Astrocyte (in vitro differentiated cells and primary cell): ENCODE data around the gene MECP2. TPM values are rescaled to one million over a fixed set of nuclear protein-coding genes. Genes with fewer than 3 reads are reported as not detected.

Source experiments
- DNase-seq: peaks from one replicate; pipeline ENCODE4 v3.0.0-alpha.2; 2010; ENCODE audit warnings: low read depth
- FAIRE-seq: peaks from 2 replicates; lab custom pipeline; 2011; peaks lifted over from hg19 to GRCh38; lab: Jason Lieb, UNC
- H2AFZ ChIP-seq: 2 replicates; pipeline ENCODE4 v1.6.0; 2012; ENCODE audit warnings: low read depth, low read length, inconsistent platforms
- H3K27ac ChIP-seq: 2 replicates; pipeline ENCODE4 v1.5.1; 2011; ENCODE audit warnings: low read depth, low read length, inconsistent platforms
- H3K27me3 ChIP-seq: 2 replicates; pipeline ENCODE4 v1.6.0; 2011; ENCODE audit warnings: low read length, inconsistent platforms; ENCODE audit not compliant: insufficient read depth
- H3K36me3 ChIP-seq: 2 replicates; pipeline ENCODE4 v1.5.1; 2011; ENCODE audit warnings: low read length, inconsistent platforms; ENCODE audit not compliant: insufficient read depth
- H3K4me1 ChIP-seq: 2 replicates; pipeline ENCODE4 v1.5.1; 2011; ENCODE audit warnings: low read length, inconsistent platforms; ENCODE audit not compliant: insufficient read depth
- H3K4me2 ChIP-seq: 2 replicates; pipeline ENCODE4 v1.6.0; 2012; ENCODE audit warnings: low read length, inconsistent platforms
- H3K4me3 ChIP-seq: 2 replicates; pipeline ENCODE4 v1.5.1; 2011; ENCODE audit warnings: low read depth, mild to moderate bottlenecking, low read length, inconsistent platforms; ENCODE audit not compliant: insufficient read depth
- H3K79me2 ChIP-seq: 2 replicates; pipeline ENCODE4 v1.6.0; 2012; ENCODE audit warnings: mild to moderate bottlenecking, low read length, inconsistent platforms; ENCODE audit not compliant: insufficient read depth
- H3K9ac ChIP-seq: 2 replicates; pipeline ENCODE4 v1.6.0; 2012; ENCODE audit warnings: mild to moderate bottlenecking, low read length, inconsistent platforms
- H3K9me3 ChIP-seq: 2 replicates; pipeline ENCODE4 v1.5.1; 2012; ENCODE audit warnings: low read depth, mild to moderate bottlenecking, low read length, inconsistent platforms; ENCODE audit not compliant: insufficient read depth
- H4K20me1 ChIP-seq: 2 replicates; pipeline ENCODE4 v1.6.0; 2012; ENCODE audit warnings: low read length, inconsistent platforms; ENCODE audit not compliant: insufficient read depth
- H3K27ac Mint-ChIP-seq: one replicate; pipeline ENCODE4 v1.8.0; 2021; ENCODE audit warnings: mild to moderate bottlenecking, mixed read lengths; ENCODE audit not compliant: unreplicated experiment
- H3K27me3 Mint-ChIP-seq: one replicate; pipeline ENCODE4 v1.8.0; 2021; ENCODE audit warnings: low read depth, mixed read lengths; ENCODE audit not compliant: unreplicated experiment
- H3K36me3 Mint-ChIP-seq: one replicate; pipeline ENCODE4 v1.8.0; 2021; ENCODE audit warnings: low read depth, mixed read lengths; ENCODE audit not compliant: unreplicated experiment
- H3K4me1 Mint-ChIP-seq: one replicate; pipeline ENCODE4 v1.8.0; 2021; ENCODE audit warnings: low read depth, mixed read lengths; ENCODE audit not compliant: unreplicated experiment
- H3K4me3 Mint-ChIP-seq: one replicate; pipeline ENCODE4 v1.8.0; 2021; ENCODE audit warnings: mild to moderate bottlenecking, moderate library complexity, mixed read lengths; ENCODE audit not compliant: unreplicated experiment
- H3K9me3 Mint-ChIP-seq: one replicate; pipeline ENCODE4 v1.8.0; 2021; ENCODE audit warnings: mild to moderate bottlenecking, mixed read lengths; ENCODE audit not compliant: unreplicated experiment
- CTCF ChIP-seq: IDR thresholded peaks from 2 replicates; pipeline ENCODE4 v1.5.1; 2011; ENCODE audit warnings: low read depth, mild to moderate bottlenecking, inconsistent platforms, low read length, moderate library complexity; ENCODE audit not compliant: insufficient read depth
- EZH2 ChIP-seq: IDR thresholded peaks from 2 replicates; pipeline ENCODE4 v1.6.1; 2012; ENCODE audit warnings: mild to moderate bottlenecking, low read length, inconsistent platforms; ENCODE audit not compliant: insufficient read depth
- total RNA-seq: library from RNA; stranded (reverse); gene quantifications from 2 replicates; pipeline ENCODE4 v1.2.1, GENCODE V29; 2021

MECP2 gene
- total RNA-seq, 1 donor from 2014 or later: 36.2 TPM

GRCh38 chrX:153993079-153993478, 104.4 kb downstream of the MECP2 start:
- Mint-ChIP-seq H3K4me3 (no peak overlapping the region), H3K27ac (no peak overlapping the region), H3K9me3 (no peaks in the 10 kb centered on the region), H3K36me3 (no peaks in the 10 kb centered on the region), H3K4me1 (no peaks in the 10 kb centered on the region), H3K27me3 (no peaks in the 10 kb centered on the region)
- no peak overlapping the region for H3K9ac ChIP-seq
- H3K79me2 ChIP-seq: no peaks in the 10 kb centered on the region
- TF ChIP-seq CTCF (no peak), EZH2 (no peak)
- H4K20me1 ChIP-seq: no peaks in the 10 kb centered on the region
- H3K27ac ChIP-seq: no peak overlapping the region
- no peaks in the 10 kb centered on the region for H3K9me3 ChIP-seq
- FAIRE-seq (no peak), DNase-seq (no peak)
- H3K4me2 ChIP-seq: no peak overlapping the region
- no peak overlapping the region for H3K4me3 ChIP-seq
- H3K36me3 ChIP-seq: no peaks in the 10 kb centered on the region
- H2AFZ ChIP-seq: no peak overlapping the region
- H3K27me3 ChIP-seq: no peaks in the 10 kb centered on the region
- H3K4me1 ChIP-seq: no peaks in the 10 kb centered on the region

GRCh38 chrX:153992180-153992579, 105.3 kb downstream of the MECP2 start:
- H3K27ac Mint-ChIP-seq: no peak overlapping the region
- H3K9me3 Mint-ChIP-seq: no peaks in the 10 kb centered on the region
- no peak overlapping the region for H3K9ac ChIP-seq
- H3K27me3 Mint-ChIP-seq: no peaks in the 10 kb centered on the region
- no peaks in the 10 kb centered on the region for H4K20me1 ChIP-seq
- DNase-seq: no peak
- no peaks in the 10 kb centered on the region for H3K79me2 ChIP-seq
- H3K4me2 ChIP-seq: no peak overlapping the region
- no peak overlapping the region for H3K4me3 ChIP-seq
- H3K4me3 Mint-ChIP-seq: no peak overlapping the region
- no peak overlapping the region for H3K27ac ChIP-seq
- H3K4me1 Mint-ChIP-seq: no peaks in the 10 kb centered on the region
- H2AFZ ChIP-seq: no peak overlapping the region
- no peaks in the 10 kb centered on the region for H3K9me3 ChIP-seq
- no peaks in the 10 kb centered on the region for H3K36me3 ChIP-seq
- H3K4me1 ChIP-seq: no peaks in the 10 kb centered on the region
- H3K36me3 Mint-ChIP-seq: no peaks in the 10 kb centered on the region
- no peaks in the 10 kb centered on the region for H3K27me3 ChIP-seq
- no peak for FAIRE-seq
- no peak for TF ChIP-seq CTCF
- no peak for TF ChIP-seq EZH2

- no peaks in the 10 kb centered on the region for H3K27me3 Mint-ChIP-seq
- TF ChIP-seq EZH2: no peak
- no peak for TF ChIP-seq CTCF
- H3K9me3 Mint-ChIP-seq: no peaks in the 10 kb centered on the region
- no peak overlapping the region for H3K9ac ChIP-seq
- H3K27ac Mint-ChIP-seq: no peak overlapping the region
- no peaks in the 10 kb centered on the region for H3K4me1 ChIP-seq
- H2AFZ ChIP-seq: no peak overlapping the region
- FAIRE-seq (no peak), DNase-seq (no peak)
- no peaks in the 10 kb centered on the region for H3K9me3 ChIP-seq
- H3K79me2 ChIP-seq: no peaks in the 10 kb centered on the region
- H4K20me1 ChIP-seq: no peaks in the 10 kb centered on the region
- H3K27ac ChIP-seq: no peak overlapping the region
- no peak overlapping the region for H3K4me2 ChIP-seq
- H3K36me3 ChIP-seq: no peaks in the 10 kb centered on the region
- H3K4me3 Mint-ChIP-seq: no peak overlapping the region
- H3K36me3 Mint-ChIP-seq: no peaks in the 10 kb centered on the region
- no peaks in the 10 kb centered on the region for H3K4me1 Mint-ChIP-seq
- no peaks in the 10 kb centered on the region for H3K27me3 ChIP-seq
- no peak overlapping the region for H3K4me3 ChIP-seq
Measured at GRCh38 chrX:153991013-153991580, 106.4 kb downstream of the MECP2 start.
